ENCODE data around the gene PRPF4. TPM values are rescaled to one million over a fixed set of nuclear protein-coding genes. Genes with fewer than 3 reads are reported as not detected.

Gene PRPF4
- total RNA-seq, 1 donor from 2014 or later, result 31.1 TPM

- no peak for DNase-seq (ENCODE audit: low read depth)
Measured at GRCh38 chr9:113311961-113312360, 36.5 kb downstream of the PRPF4 start.

GRCh38 chr9:113313261-113313660, 37.8 kb downstream of the PRPF4 start:
- no peak for DNase-seq (ENCODE audit: low read depth)

DNA sequence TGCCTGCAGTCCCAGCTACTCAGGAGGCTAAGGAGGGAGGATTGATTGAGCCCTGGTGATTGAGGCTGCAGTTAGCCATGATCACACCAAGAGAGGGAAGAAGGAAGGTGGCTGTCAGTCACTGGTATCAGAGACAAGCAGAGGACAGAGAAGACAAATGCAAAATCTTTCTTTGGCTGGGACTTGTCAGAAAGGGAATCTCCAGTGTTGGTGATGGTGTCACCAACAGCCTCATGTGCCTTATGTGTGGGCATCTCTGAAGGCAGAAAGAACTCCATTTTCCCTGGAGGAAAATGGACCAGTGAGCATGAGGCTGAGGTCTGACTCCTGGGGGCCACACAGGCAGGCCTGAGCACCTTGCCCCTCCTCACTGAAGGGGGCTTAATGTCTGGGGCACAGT, 39.8 kb downstream of the PRPF4 start:
- no peak for DNase-seq (ENCODE audit: low read depth)

DNA sequence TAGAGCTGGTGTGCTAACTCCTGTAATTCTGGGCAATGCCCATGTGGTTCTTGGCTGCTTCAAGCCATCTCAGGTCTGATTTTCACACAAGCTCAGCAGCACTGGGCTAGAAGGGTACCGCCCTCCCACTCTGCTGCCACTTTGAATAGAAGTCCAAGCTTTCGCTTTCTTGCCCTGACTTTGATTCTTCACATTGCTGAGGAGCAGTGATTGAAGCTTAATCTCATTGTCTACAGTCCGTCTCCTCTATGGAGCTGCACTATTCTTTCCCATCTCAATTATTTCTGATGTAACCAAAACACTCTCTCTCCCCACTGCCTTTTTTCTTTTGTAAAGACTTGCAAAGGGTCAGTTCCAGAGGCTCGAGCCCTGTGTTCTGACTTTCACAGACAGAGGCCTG, 40.6 kb downstream of the PRPF4 start:
- DNase-seq (ENCODE audit: low read depth), result no peak

DNA sequence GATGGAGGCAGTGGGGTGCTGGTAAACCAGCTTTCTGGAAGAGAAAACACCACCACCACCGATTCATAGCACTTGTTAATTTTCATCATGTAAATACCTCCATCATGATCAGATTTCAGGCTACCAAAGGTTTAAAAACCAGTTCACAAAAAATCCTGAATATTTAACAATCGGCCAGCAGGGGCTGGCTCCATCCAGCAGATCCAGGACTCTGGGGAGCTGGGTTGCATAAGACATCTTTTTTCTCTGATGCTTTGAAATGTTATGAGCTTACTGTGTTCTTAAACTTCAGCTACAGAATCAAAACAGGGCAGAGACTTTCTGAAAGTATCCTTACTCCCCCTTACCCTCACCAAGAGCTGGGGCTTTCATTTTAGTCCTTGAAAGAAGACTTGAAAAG, 42.3 kb downstream of the PRPF4 start:
- DNase-seq (ENCODE audit: low read depth), result no peak

GRCh38 chr9:113319054-113319453, 43.6 kb downstream of the PRPF4 start:
- no peak for DNase-seq (ENCODE audit: low read depth)

GRCh38 chr9:113320051-113320450, 44.6 kb downstream of the PRPF4 start:
- no peak for DNase-seq (ENCODE audit: low read depth)

- no peak for DNase-seq (ENCODE audit: low read depth)
Measured at GRCh38 chr9:113322671-113323070, 47.2 kb downstream of the PRPF4 start.

- DNase-seq (ENCODE audit: low read depth), result no peak
Measured at GRCh38 chr9:113326230-113326629, 50.8 kb downstream of the PRPF4 start.

DNA sequence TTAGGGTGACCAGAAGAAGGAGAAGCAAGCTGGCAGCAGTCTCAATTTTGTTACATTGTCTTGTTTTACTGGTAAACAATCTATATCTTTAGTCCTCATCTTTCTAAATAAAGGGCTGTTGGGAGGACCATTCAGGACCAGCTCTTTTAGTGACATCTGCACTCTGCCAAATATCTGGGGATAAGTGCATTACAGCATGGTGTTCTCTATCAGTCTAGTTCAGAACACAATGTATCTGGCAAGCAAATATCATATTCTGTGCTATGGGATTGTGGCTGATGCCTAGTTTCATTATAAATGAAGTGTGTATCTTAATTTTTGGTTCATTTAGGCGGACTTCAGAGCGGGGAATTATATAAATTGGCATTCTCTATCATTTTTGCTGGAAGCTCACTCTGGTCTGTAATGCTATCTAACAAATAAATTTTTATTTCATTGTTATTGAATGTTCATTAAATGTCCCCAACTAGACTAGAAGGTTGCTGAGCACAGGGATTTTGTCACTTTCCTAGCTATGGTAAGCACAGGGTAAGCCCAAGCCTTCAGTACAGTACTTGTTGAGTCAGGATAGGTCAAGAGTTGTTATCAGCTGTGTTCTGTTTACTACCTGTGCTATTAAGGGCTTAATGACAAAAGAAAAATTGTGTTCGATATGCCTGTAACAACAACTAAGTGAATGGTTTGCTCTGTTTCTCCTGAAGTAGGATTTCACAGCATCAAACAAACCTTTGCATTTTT, 52.8 kb downstream of the PRPF4 start:
- no peak for DNase-seq (ENCODE audit: low read depth)

DNA sequence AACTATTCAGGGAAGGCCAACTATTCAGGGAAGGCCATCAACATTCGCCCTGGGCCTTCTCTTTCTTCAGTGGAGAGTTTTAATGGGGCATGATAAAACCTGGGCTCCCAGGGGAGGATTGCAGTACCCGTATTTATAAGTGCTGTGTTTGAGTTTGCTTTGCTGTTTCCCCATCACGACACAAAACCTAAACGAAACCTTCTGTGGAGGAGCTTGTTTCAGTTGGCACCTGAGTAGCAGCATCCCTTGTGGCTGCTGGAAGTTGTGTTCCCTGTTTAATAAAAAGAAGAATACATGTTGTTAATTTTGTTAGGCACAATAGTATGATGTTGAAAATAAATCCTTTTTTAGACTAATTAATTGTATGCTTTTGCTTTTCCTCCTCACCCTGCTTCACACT, 56.3 kb downstream of the PRPF4 start:
- no peak for DNase-seq (ENCODE audit: low read depth)

DNA sequence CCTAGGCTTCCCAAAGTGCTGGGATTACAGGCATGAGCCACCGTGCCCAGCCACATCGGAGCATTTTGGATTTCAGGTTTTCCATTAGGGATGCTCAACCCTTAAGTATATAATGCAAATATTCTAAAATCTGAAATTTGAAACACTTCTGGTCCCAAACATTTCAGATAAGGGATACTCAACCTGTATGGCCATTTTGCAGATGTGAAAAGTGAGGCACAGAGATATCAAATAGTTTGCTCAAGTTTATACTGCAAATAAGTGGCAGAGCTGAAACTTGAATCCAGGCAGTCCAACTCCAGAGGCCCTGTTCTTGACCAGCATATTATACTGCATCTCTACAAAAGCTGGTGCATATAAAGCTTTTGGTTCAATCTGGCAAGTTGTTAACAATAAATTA, 62.3 kb downstream of the PRPF4 start:
- DNase-seq (ENCODE audit: low read depth), result no peak

DNA sequence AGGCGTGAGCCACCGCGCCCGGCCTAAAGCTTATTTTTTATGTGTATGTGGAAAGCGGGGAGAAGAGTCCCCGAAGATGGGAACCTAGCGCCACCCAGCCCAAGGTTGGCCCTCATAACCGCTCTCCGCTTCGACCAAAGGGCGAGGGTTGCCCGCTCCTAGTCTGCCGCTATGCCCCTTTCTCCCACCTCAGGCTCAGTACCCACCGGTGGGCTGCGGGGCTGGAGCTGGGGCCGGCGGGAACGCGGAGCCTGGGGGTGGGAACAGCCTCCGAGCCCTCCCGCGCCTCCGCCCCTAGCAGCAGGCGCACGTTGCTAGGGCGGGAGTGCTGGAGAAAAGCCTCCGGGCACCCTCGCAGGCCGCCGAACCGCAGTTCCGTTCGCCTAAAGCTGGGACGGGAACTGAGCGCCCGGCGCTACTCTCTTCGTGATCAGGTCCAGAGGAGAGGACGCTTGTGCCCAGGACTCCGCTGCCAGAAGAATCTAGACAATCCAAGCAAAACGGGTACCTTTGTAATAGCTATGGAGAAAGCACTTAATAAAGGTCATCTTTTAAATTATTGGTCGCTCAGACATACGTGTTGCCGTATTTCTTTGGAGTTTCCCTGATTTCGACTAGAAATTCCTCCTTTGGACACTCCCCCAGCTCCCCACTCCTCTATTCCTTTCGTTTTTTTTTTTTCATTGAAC, 64.7 kb downstream of the PRPF4 start, which contains the start of gene WDR31:
Gene WDR31 (minus strand): TSS at position 265 of the 689 bp plus-strand sequence. CDS start 8,253 bp downstream, outside the sequence.
- DNase-seq (ENCODE audit: low read depth), result peak; percentile 69

DNA sequence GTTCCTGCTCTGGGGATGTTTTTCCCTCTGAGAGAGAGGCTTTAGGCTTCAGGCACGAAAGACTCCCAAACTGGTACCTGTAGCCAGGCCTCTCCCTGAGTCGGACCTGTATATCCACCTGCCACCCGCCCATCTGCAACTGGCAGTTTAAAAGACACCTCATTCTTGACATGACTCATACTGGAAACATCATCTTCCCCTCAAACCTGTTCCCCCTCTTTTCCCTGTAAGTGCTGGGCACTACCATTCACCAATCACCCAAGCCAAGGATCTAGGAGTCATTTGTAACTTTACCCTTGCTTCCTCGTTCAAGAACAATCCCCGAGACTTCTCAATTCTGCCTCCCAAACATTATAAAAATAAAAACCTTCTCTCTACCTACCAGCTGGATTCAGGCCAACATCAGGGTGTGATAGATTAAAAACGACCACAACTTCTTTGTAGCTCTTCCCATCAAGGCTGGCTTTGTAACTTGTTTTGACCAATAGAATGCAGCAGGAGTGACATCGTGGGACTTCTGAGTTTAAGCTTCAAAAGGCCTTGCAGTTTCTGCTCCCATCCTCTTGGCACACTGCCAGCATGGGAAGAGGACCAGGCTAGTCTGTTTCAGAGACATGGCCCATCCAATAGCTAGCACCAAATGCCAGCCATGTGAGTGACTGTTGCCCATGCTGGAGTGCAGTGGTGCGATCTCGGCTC, 66.4 kb downstream of the PRPF4 start:
- peak; percentile 43 for DNase-seq (ENCODE audit: low read depth)

Other genes with a start within 250 kb of the PRPF4 start
- 1.6 and 5.2 TPM in 2 replicates for gene ZFP37, start 218.9 kb upstream of the PRPF4 start, total RNA-seq
- 14.8 and 40.8 TPM in 2 replicates for gene SLC31A2, start 124.7 kb upstream of the PRPF4 start, total RNA-seq
- gene FKBP15, start 54.4 kb upstream of the PRPF4 start, total RNA-seq, result 9.6 and 30.2 TPM in 2 replicates
- gene SLC31A1, start 54.1 kb upstream of the PRPF4 start, total RNA-seq, result 28.7 and 32.4 TPM in 2 replicates
- 43.4 and 51.7 TPM in 2 replicates for gene CDC26, start 86 bp upstream of the PRPF4 start, total RNA-seq
- 0.80 and 1.2 TPM in 2 replicates for gene RNF183, start 27.7 kb downstream of the PRPF4 start, total RNA-seq
- 1.9 and 9.3 TPM in 2 replicates for gene WDR31, start 64.6 kb downstream of the PRPF4 start, total RNA-seq
- gene BSPRY, start 73.9 kb downstream of the PRPF4 start, total RNA-seq, result 0.45 and 22.4 TPM in 2 replicates
- gene HDHD3, start 101.3 kb downstream of the PRPF4 start, total RNA-seq, result 23.8 and 24.1 TPM in 2 replicates
- gene ALAD, start 125.6 kb downstream of the PRPF4 start, total RNA-seq, result 6.3 and 34.0 TPM in 2 replicates
- gene POLE3, start 135.0 kb downstream of the PRPF4 start, total RNA-seq, result 36.1 and 53.0 TPM in 2 replicates
- gene C9orf43, start 135.1 kb downstream of the PRPF4 start, total RNA-seq, result 0.35 and 0.45 TPM in 2 replicates
- 56.1 and 76.2 TPM in 2 replicates for gene RGS3, start 188.1 kb downstream of the PRPF4 start, total RNA-seq

Data from renal cortical epithelial cell (primary cell).